GM21717 (cell line): ENCODE data around the gene MEIS1.

ENCODE experiments used
- ATAC-seq: cut with Tn5 transposase; IDR thresholded peaks from one replicate; pipeline ENCODE4 v1.9.1; 2021; ENCODE audit warnings: mild to moderate bottlenecking, moderate library complexity; ENCODE audit not compliant: unreplicated experiment

The MEIS1 gene

DNA sequence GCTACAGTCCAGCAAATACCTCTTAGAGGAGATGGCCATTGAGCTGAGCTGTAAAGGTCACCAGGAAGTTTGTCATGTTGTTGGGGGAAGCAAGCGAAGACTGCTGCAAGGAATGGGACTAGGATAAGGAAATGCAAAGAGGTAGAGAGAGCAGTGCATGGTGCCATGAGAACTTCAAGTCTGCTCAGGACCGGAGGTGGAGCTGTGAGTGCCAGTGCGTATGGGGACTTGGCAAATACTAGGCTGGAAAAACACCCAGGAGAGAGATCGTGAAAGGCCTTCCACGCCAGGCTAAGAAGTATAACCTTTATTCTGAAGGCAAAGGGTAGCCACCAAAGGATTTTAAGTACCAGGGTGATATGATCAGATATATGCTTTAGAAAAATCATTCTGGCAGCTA is 71.3 kb downstream of the MEIS1 start:
- no peak for ATAC-seq

DNA sequence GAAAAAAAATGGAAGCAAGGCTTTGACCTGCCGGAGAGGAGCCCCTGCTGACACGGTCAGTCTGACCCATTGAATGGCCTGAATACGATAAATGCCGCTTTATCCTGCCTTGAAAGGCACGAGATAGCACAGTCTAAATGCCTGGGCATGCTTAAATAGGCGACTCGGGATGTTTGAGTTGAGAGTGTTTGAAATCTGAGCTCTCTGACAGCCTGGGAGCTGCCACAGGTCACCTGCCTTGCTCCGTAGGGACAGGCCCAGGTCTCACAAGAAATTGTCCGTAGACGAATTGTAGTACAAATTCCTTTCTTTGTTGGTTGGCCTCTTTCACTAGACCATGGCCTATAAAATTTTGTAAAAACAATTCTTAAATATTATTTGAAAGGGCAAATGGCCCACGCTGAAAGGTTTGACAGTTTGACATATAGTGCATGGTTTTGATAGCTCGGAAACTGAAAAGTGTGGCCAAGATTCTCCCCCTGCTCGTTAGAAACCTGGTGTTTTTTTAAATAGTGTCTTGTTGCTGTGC is 72.8 kb downstream of the MEIS1 start:
- ATAC-seq: no peak

DNA sequence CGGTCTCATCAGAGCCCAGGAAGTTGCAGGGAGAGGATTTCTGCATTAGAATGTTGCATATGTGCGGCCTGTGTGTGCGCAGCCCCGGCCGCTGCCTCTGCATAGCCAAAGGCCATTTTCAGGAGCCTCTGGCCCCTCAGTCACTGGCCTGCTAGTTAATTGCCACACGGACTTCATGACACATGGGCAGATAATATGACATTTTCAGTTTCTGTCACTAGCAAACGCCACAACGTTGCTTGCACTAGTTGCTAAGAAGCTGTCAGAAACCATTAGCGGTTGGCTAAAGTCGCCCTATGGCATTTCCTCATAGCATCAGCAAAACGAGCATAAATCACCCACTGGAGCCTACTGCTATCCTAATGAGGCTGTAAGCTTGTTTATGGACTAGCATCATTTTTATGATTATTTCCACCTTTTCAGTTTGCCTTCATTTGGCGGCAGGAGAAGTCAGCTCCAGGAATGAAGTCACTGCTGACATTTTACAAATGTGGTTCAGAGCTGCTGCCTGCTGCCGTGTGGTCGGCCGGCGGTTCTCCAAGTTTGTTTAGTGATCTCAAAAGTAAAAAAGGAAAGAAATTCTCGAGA is 73.7 kb downstream of the MEIS1 start:
- ATAC-seq: no peak

DNA sequence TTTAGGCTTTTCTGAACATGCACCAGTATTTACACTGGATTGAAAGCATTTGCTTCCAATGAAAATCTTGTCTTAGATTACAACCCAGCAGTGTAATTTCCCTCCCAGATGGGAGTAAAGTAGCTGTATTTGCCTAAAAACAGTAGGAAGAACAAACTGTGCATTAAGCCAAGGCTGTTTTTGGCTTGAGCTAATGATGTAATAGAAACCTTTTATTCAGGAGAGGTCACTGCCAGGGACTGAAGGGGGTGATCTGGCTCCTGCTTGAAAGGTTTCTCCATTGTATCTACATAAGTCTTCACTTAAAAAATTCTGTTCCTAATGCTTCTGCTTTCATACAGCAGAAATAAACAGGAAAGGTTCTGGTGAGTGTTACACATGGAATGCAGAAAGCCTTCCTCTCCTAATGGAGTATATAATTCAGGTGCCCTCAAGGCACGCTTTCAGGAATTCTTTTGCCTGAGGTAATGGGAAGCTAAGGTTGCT is 74.4 kb downstream of the MEIS1 start:
- ATAC-seq: no peak

DNA sequence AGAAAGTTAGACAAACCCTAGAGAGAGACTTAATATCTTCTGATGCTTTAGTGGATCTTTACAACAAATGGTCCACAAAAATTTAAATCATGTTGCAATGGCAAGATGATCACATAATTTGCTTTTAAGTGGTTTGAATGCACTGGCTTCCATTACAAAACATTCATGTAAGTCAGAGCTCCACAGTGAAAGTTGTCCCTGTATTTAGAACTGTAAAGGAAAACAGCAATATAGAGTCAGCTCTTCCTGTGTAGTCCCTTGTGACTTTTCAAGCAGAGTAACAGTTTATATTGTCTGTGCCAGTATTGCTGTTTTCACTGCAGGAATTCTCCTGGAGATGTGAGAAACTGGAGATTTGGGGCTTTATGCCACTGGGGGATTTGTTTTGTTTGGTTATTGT is 77.7 kb downstream of the MEIS1 start:
- no peak for ATAC-seq

DNA sequence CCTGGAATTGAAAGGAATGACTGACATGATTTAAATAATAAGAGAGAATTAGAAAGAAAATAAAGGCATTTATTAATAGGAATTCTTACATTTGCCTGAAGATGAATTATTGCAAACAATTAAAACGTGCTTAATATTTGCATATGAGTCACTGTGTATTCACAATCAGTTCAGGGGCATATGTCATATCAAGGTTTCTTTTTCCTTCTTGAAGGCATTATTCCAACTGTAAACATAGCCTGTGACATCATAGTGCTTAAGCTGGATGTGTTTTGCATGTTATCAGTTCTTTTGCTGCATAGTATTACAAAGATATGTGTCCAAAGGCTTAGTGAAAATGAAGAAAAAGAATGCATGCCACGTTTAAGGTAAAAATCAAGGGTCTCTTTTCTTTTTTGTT is 80.8 kb downstream of the MEIS1 start:
- ATAC-seq: no peak

DNA sequence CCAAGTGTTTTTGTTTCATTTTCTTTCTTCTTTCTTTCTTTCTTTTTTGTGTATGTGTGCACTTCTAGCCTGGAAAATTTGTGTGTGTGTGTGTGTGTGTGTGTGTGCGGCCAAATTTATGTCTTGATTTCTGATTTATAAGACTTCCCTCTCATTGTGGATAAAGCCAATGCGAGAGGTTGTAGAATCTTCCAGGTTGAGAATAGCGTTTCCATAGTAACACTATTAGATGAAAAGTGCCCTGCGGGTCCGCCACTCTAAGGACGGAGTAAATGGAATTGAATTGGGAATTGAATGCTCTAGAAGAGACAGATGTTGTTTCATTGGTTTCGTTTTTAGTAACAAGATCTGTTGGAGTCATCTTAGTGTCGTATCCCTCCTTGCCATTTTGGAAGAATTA is 81.6 kb downstream of the MEIS1 start:
- no peak for ATAC-seq

DNA sequence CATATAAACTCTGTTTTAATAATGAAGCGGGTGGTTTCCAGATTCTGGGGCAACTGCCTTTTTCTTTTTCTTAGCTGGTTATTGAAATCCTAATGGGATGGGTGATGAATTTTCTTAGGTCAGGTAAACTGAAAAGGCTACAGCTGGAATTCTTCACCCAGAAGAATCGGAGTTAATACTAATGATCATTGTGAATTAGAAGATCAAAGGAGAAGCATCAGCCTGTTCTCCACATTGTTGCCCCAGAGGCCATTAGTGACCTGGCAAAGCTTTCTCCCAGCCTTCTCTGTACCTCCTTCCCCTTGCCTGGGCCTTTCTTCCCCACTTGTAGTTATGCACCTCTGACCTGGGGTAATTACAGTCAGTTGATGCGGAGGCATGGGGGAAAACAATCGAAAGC is 82.8 kb downstream of the MEIS1 start:
- ATAC-seq: no peak

DNA sequence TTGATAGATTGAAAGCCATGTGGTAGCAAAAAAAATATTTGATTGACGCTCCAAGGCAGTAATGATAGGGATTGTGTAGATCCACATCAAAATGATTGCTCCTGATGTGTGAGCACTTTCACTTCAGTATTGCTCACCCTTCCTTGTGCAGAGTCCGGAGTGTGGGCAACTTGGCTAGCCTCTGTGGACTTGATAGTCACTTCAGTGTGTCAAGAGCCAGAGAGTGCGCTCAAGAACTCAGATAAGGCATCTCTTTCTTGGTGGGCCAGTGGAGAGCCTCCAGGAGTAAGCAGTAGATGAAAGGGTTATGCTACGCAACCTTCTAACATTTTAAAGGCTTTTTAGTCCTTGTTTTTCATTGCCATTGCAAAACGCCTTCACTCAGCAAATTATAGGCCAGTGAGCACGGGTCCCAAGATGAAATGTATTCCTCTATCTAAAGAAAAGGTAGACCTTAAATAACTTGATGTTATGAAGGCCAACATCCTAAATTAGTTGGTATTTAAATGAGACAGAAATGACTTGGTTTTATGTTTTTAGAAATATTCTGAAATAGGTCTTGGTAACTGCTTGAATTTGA is 84.4 kb downstream of the MEIS1 start:
- ATAC-seq: no peak

DNA sequence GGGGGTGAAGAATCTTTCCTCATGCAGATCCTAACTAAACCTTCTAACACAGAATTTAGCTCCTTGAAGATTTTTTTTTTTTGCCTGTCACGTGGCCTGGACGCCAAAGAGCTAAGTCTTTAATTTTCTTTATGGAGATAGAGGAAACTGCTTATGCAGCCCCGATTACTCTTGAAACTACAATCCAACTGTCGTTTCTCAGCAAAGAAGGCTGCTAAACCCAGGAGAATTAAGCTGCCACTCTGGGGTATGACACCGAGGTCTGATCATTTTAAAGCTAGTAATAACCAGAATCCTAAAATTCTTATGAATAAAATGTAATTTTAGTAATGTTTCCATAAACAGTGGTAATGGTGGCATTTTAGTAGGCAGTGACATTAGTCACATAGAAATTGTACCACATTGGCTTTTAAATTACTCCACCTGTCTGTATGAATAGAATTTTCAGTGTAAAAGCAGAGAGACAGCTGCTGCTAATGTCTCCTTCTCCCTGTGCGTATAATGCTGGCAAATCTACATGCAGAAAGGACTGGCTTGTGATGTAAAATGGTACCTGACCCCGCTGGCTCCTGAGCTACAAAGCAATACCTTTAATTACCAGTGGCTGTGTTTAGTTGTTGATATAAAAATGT is 86.5 kb downstream of the MEIS1 start:
- no peak for ATAC-seq

DNA sequence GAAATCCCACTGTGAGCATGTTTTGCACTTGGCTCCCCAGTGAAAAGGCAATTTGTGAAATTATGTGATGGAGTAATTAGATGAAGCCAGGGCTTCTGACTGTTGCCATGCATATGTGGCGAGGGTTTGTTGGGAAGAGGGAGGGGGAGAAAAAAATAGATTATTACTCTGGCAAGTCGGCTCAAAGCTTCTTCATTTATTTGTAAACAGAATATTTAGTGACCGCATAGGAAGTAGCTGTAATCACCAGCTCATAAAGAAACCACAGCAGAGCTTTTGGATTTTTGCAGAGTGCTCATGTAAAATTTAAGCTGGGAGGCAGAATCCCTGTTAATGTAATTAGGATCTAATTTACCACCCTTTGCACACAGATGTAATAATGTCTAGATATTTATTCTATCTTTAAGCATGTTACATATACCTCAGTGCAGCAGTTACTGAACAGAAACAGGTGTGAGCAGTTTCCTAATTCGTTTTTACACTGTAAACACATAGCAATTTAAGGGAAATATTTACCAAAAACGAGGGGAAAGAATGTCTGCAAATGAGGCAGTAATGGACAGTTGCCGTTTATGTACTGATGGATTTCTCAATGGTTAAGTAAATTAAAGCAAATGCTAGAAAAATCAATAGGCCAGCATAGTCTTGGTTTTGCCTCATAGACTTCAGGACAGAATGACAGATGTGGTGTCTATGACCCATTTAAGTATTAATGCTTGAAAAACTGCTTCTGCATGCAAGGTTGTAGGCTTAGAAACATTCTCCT is 87.9 kb downstream of the MEIS1 start:
- ATAC-seq: no peak

DNA sequence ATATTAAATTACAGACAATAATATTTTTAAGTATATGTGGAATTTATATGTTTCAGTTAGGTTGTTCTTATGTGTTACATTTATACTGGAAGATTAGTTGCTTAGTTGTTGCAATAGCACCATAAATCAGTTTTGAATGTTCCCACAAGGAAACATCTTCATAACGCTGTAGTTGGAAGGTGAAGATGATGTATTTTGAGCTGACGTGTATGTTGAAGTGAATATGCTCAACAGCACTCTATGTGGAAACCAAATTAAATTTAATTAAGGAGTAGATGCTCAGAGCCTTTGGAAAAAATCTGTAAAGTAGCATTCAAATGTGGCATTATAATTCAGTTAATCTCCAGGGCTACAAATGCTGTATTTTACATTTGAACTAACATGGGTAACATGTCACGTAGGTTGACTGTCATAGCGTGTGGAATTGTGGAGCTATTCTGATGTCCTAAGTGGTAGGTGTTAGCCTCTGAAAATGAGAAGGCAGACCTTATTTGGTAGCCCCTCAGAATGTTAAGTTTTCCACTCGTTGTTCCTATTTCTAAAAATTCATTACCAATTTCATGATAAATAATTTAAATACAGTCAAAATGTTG is 88.5 kb downstream of the MEIS1 start:
- no peak for ATAC-seq

DNA sequence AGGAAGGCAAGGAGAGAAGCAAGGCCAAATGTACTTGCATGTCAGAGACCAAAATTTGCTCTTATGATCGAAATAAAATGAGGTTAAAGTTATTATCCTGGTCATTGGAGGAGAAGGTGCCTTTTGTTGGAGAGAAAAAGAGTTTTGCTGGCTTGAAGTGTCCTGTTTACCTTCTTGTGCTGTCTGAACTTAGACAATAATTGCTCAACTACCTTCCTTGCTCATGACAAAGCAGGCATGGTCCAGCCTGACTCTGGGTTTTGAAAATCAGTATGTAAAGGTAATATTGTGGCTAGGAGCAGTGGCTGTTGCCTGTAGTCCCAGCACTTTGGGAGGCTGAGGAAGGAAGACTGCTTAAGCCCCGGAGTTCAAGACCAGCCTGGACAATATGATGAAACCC is 89.1 kb downstream of the MEIS1 start:
- no peak for ATAC-seq

DNA sequence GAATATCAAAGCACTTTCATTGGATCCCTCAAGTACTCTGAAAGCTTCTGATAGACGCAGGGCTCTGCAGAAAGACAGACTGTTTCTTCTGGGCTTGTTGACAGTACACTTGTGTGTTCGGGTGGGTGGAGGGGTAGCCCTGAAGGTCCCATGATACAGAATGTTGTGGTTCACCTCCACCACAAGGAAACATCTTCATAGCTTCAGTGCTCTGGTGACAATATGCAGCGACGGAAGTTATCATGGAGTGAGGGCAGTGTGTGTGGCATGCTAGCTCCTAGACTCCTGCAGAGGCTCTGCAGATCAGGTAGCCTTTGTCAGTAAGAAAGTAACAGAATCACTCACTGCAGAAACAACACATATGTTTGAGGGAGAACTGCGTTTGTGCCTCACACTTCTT is 90.7 kb downstream of the MEIS1 start:
- no peak for ATAC-seq

DNA sequence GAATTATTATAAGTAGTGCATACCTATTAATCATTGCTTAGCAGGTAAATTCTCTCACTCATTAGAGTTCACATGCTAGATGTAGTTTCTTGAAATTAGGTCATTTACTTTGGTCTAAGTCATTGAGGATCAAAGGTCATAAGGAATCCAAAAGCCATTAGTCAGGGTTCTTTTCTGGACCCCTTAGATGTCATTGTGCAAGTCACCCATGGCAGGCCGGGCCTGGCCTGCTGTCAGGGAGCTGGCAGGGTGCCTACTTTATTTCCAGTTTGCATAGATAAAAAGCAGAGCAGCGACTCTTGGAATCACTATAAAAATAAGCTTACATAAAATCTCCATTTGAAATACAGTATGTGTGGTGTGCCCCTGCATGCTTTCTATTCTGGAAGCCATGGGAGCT is 91.3 kb downstream of the MEIS1 start:
- ATAC-seq: no peak

DNA sequence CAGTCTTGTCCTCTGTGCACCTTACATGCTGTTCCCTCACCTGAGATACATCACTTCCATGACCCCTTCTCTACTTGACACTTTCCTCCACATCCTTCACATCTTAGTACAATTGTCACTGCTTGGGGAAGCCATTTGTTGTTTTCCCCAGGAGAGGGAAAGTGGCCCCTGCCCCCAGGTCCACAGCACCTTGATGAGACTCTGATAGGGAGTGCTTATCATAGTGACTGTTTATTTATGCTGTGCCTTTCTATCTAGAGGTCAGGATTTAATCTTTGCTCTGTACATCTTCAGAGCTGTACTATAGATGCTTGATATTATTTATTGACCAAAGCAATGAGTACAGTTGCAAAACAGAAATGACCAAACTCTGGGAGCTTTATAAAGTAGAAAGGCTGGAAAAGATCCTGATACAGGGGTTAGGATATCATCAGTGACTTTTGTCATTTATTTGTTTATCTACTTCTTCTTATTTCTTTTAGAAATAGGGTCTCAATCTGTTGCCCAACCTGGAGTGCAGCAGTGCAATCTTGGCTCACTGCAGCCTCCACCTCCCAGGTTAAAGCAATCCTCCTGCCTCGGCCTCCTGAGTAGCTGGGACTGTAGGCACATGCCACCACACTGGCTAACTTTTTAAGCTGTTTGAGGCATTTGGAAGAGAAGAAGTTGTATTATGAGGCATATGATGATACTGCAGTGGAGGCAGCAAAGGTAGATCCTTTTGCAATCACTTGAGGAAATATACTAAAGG is 94.2 kb downstream of the MEIS1 start:
- ATAC-seq: no peak

DNA sequence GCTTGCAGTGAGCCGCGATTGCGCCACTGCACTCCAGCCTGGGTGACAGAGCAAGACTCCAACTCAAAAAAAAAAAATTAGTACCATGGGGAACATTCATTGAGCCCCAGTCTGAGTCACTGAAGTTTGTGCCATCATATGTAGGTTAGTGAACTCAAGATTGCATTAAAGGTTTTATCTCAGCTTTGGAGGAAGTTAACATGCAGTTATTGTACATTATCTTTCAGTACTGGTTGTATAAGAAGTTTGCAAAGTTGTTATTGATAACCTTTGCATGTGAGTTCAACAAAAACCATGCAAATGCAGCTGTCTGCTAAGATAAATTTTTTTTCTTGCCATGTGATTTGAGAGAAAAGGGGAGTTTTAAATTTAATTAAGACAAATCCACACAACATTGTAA is 95.7 kb downstream of the MEIS1 start:
- no peak for ATAC-seq

DNA sequence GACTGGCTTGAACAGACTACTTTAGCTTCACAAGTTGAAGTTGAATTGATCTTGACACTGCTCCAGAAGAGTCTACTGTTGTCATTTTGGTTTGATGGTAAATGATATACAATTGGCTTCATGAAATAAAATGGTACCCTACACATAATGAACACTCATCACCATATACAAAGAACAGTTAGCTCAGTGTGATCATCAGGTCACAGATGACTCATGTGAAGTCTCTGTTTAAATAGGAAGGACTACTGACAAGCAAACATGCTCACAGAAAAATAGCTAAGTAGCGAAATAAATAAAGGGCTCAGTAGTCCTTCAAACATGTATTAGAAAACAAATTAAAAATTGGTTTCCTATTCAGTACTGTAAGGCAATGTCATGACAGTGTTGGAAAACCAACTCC is 96.2 kb downstream of the MEIS1 start:
- no peak for ATAC-seq

DNA sequence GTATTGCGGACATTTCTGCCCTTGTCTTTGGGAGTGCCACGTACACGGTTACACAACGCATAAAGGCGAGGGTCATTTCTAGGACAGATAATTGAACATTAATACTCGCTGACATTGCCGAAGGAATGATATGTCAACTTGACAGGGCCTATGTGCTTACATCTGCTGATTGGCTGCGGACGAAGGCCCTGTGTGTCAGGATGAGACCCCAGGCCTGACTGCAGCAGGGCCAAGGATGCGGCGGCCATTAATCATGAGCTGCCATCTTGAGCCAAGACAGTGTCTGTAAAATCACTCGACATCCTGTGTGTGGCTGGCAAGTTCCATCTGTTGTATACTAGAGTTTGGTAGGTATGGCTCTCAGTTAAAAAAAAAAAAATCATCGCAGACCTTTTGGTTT is 96.6 kb downstream of the MEIS1 start:
- no peak for ATAC-seq

DNA sequence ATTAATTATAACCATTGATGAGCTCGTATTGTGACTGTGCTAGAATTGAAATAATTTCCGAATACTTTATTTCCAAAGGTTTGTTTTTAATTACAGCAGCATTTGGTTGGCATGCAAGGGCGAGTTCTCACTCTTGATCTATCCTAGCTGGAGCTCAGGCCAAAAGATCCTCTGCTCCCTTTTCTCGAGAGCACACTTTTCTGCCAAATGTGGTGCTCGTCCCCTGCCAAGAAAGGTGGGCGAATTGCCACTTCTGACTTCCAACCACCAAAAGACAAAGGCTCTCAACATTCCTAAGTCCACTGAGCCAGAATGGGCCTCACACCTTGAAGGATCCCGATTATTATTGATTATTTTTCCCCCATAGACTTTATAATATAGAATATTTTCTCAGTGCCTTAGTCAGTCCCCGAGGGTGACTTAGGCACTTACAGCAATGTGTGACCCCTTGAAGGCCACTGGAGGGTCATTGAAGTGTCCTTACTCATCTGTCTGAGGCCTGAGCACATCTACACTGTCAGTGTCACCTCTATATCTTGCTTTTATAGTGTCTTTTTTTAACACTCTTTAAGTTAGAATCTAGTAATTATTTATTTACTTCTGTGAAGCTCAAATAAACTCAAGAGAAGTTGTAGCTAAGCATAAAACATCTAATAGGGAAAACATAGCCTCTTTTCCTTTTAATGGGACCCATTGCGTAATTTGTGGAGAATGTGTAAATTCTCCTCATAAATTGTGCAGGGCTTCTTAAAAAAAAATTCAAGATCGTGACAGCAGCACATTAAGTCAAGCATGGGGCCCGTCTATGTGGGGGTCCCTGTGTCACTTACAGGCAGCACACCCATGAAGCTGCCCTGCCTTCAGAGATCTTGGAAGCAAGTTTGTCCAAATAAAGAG is 98.3 kb downstream of the MEIS1 start:
- no peak for ATAC-seq
